ENCODE data around the gene BRI3BP.
A peak's percentile ranks its signal among the peaks of the same experiment; 100 is the strongest.
"Not testable (repeated sequence)": the region's sequence is repeated elsewhere in the genome, so short reads cannot be mapped to it uniquely, and the experiment has no call there.

The BRI3BP gene

DNA sequence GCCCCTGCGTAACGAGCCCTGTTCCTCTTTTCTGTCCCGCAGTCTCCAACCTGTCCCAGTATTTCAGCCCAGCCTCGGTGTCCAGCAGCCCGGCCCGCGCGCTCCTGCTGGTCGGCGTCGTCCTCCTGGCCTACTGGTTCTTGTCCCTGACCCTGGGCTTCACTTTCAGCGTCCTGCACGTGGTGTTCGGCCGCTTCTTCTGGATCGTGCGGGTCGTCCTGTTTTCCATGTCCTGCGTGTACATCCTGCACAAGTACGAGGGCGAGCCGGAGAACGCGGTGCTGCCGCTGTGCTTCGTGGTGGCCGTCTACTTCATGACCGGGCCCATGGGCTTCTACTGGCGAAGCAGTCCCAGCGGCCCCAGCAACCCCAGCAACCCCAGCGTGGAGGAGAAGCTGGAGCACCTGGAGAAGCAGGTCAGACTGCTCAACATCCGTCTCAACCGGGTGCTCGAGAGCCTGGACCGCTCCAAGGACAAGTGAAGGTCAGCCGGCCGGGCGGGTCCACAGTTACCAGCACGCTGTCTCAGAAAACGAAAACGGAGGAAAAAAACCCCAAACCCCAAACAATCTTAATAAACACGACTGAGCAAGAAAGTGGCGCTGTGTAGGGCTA lies 31.6 kb downstream of the BRI3BP start:
- no peak for DNase-seq

DNA sequence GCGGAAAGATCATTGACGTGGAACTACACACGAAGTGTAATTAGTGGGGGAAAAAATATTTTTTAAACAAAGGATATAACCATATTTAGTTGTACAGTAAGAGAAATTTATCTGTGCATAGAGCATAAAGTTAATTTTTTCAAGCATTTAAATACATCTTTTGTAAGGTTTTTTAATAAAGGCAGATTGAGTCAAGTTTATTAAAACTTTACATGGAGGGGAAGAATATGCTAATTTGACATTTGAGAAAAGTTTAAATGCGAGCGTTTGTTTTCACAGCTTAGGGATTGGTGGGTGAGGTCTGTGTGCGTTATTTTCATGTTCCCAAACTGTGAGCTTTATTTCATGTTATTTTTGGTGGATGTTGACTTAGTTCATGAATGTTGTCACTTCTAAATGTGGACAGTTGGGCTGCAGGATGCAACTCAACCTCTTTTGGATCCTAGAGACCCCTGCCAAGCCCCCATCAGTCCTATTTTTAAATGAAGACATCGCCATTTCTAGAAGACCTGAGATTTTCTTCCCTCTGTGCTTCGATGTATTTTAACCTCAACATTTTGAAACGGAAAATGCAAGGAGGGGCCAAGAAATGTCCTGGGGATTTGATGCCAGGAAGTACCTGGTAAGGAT lies 32.3 kb downstream of the BRI3BP start:
- DNase-seq = no peak

DNA sequence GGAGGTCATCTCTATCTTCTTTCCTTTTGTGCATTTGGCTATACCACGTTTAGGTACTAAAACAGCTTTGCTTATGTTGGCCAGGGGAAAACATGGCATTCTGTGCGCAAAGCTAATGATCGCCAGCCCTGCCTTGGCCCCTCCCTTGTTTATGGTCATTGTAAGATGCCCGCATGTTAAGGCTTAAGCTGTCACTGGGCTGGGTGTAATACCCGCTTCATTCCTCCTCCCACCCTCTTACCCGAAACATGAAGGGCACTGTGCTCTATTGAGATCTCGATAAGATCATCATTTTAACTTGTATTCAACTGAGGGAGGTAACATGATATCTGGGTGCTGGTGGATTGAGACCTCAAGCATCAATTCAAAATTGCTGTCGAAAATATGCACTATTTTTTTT lies 34.7 kb downstream of the BRI3BP start:
- DNase-seq = no peak

DNA sequence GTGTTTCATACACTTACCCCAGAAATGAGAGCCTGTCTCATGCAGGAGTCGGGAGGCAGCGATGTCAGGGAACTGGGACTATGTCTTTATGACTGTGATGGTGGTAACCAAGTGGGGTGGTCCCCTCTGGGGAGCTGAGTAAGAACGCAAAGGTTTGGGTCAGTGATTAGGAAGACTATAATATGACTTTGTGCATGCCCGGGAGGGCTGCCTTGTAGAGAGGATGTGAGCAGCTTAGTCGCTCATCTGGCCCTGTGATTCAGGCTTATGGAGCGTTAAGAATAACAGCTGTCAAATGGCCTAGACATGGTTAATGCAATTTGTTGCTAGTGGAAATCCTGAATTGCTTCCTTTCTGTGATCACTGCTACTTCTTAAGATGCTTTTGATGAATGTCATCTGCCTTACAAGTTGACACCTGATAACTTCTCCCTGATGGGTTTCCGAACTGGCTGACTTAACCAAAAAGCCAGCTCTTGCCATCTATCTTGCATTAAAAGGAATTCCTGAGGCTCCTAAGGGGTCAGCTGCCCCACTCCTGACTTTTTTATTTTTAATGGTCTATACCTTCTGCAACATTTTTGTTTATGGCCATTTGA lies 36.4 kb downstream of the BRI3BP start:
- DNase-seq = peak; percentile 7

DNA sequence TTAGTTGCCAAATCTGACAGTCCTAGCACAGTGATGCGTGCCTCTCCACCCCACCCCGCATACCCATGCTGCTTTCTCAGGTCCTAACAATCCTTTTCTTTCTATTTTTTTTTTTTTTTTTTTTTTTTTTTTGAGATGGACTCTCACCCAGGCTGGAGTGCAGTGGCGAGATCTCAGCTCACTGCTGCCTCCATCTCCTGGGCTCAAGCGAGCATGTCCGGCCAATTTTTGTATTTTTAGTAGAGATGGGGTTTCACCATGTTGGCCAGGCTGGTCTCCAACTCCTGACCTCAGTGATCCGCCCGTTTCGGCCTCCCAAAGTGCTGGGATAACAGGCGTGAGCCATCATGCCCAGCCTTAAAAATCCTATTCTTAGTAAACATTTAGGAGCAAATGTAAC lies 38.0 kb downstream of the BRI3BP start:
- not testable (repeated sequence) for DNase-seq

DNA sequence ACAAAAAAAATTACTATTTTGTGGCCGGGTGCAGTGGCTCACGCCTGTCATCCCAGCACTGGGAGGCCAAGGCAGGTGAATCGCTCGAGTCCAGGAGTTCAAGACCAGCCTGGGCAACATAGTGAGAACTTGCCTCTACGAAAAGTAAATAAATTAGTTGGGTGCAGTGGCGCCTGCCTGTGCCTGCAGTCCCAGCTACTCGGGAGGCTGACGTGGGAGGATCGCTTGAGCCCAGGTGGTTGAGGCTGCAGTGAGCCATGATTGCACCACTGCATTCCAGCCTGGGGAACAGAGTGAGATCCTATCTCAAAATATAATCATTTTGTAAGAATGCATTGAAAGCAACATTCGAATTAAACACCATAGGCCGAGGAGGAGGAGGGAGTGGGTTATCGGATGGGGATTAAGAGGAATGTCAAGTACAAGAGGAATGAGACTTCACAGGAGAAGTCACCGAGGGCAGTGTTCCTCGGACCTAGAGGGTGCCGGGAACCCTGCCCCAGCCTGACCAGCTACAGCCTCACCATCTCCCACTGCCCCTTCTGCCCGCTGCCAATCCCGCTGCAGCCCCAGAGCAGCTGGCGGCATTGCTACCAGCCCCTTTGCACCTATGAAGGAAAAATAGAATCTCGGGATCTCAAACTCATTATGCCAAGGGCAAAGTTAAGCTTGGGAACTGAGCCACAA lies 39.2 kb downstream of the BRI3BP start:
- no peak for DNase-seq

DNA sequence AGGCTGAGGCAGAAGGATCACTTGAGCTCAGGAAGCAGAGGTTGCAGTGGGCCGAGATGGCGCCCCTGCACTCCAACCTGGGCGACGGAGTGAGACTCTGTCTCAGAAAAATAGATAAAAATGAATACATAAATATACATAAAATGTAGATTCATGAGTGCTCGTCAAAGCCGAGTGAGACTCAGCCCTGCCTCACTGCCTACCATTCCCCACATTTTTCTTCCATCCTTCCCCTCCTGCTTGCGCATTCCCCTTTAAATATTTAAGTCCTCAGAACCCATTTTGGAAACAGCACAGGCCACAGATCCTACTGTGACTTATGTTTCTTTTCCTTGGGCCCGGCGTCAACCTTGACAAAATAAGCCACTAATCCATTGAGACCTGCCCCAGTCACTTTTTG lies 39.8 kb downstream of the BRI3BP start:
- DNase-seq = no peak

DNA sequence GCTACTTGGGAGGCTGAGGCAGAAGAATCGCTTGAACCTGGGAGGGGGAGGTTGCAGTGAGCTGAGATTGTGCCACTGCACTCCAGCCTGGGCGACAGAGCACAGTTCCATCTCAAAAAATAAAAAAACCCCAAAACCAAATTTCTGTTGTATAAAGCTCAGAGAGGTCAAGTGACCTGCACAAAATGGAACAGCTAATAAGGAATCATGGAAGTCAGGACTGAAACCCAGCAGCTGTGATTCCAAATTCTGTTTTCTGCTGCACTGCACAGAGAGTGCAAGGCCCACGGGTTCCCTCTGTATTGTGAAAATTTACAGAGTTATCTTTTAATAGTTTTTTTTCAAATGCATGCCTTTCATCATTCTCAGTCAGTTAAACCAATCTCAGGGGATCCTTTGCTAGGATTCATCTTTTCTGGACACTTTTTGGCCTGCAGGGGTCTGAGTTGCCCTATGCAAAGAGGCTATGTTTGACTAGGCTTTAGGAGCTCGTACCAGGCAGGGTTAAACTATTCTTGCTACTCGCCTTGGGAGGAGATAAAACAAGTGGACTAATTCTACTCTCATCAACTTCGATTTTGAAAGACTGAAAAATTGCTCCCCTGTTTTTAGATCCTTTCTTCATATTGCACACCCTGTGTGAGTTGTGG lies 45.7 kb downstream of the BRI3BP start:
- no peak for DNase-seq

DNA sequence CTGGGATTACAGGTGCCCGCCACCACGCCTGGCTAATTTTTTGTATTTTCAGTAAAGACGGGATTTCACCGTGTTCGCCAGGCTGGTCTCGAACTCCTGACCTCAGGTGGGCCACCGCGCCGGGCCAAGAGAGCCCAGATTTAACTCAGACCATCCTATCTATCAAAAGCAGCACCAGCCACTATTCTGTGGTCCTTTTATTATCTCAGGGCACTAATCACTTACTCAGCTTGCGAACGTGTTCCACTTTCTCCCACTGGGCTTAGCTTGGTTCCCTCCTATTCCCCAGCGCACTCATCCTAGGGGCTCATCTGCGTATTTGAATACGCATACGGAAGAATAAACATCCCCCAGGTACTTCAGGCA lies 55.6 kb downstream of the BRI3BP start:
- no peak for DNase-seq

DNA sequence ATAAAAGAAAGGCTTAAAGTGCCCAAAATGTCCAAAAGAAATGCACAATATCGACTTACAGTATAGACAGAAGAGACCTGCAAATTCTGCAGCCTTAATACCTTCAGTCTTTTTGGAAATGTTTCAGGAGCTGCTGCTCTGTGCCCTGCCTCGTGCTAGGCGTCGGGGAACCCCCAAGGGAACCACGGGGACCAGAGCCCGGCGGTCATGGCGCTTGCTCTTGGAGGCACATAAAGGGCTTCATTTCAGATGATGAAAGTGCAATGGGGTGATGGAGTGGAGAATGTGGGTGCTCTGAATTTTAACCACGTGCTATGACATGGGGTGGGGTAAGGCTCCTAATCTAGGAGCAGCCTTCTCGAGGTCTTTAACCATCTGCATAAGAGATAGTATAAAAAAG lies 57.0 kb downstream of the BRI3BP start:
- no peak for DNase-seq

DNA sequence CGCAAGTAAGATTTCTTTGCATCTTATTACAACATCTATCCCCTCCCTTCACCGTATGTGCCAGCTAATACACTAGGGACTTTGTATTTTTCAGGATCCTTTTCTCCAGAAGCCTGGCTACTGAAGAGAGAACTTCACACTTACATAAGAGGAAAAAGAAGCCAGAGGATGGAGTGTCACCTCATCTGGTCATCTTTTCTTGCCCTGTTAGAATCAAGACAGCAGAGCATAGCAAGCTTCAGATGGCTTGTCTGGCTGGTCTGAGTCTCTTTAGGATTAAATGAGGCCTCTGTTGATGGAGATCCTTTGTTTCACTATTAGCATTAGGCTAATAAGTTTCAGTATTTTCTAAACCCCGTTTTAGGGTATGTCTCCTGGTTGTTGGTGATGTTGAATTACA lies 57.4 kb downstream of the BRI3BP start:
- DNase-seq = no peak

DNA sequence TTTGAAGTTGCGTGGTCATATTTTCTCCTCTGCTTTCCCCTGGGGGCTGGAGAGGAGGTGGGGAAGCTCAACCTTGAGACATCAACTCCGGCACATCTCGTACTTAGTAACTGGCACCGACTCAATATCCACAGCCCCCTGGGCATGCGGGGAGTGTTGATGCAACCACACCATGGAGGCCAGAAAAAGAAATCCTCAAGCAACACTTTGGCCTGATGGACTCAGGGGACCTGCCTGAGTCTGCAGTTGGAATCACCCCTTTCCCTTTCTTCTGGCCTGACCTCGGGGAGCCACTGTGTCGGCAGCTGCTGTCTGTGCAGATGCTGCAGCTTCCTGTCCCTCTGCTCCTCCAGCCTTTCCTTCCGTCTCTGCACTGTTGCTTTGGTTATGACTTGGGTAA lies 60.4 kb downstream of the BRI3BP start:
- DNase-seq = no peak

DNA sequence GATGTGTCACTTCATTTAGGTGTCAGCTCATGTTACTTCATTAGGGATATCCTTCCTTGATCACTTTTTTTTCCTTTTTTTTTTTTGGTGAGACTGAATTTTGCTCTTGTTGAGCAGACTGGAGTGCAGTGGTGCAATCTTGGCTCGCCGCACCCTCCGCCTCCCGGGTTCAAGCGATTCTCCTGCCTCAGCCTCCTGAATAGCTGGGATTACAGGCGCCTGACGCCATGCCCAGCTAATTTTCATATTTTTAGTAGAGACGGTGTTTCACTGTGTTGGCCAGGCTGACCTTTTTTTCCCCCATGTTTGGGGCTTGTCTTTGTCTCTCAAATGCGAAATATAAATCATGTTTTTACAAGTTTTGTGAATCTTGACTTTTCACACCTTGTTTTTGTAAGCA lies 62.1 kb downstream of the BRI3BP start:
- no peak for DNase-seq

DNA sequence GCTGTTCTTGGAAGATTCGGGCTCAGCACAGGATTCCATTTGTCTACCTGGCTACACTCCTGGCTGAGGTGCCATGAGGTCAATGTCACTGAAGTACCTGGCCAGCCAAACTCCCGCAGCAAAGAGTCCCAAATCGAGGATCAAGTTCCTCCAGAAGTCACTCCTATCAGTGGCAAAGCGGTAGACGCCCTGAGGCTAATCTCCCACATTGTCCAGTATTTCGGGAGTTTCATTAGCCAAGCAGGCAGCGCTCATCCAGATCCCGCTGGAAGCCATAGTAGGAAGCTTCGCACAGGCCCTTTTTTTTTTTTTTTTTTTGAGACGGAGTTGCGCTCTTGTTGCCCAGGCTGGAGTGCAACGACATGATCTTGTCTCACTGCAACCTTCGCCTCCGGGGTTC lies 62.9 kb downstream of the BRI3BP start:
- no peak for DNase-seq

DNA sequence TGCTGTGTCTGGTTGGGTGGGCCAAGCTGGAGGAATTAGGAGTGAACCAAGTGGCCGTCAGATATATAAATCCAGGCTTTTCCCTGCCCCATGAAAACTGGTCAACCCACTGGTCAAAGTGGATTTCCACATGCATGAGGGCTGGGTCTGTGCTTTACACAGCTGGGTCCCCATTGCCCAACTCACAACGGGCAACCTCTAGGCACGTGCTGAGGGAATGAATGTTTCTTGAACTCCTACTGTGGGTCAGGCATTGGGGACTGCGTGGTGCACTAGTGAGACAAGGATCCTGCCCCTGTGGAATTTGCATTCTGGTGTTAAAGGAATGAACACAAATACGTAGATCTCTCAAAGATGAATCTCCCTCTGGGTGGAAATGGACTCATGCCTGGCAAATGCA lies 64.3 kb downstream of the BRI3BP start:
- no peak for DNase-seq

DNA sequence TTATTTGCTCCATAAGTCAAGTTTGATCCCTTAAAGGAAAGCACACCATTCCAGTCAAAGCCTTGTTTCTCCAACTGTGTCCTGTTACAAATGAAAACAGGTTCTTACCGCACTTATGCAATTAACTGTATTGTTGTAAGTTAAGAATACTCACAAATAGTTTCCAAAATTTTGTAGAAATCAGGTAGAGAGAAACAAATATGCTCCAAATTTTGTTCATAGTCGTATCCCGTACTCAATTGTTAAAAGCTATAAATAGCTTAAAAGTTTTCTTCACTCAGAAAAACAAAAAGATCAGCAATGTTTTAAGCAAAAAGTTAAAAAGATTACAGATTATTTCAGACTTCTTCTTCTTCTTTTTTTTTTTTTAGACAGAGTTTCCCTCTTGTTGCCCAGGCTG lies 67.8 kb downstream of the BRI3BP start:
- DNase-seq = no peak

DNA sequence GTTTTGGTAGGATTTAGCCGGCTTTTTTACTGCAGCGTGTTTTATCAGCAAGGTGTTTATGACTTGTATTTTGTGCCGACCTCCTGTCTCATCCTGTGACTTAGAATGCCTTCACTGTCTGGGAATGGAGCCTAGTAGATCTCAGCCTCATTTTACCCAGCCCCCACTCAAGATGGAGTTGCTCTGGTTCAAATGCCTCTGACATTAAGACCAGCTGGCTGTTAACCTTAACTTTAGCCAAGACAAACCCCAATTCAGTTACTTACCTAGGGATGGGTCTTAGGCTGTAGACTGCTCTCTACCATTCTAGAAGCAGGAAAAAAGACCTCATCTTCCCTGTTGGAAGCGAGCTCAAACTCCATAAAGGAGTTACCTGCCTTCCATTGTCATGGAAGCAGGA lies 70.1 kb downstream of the BRI3BP start:
- not testable (repeated sequence) for DNase-seq

DNA sequence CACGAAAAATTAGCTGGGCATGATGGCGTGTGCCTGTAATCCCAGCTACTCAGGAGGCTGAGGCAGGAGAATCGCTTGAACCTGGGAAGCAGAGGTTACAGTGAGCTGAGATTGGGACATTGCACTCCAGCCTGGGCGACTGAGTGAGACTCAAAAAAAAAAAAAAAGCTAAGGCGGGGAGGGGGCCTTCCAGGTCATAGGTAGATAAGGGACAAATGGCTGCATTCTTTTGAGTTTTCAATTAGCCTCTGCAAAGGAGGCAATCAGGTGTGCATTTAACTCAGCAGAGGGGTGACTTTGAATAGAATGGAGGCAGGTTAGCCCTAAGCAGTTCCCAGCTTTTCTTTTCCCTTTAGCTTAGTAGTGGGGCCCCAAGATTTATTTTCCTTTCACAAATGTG lies 71.0 kb downstream of the BRI3BP start:
- DNase-seq = no peak

DNA sequence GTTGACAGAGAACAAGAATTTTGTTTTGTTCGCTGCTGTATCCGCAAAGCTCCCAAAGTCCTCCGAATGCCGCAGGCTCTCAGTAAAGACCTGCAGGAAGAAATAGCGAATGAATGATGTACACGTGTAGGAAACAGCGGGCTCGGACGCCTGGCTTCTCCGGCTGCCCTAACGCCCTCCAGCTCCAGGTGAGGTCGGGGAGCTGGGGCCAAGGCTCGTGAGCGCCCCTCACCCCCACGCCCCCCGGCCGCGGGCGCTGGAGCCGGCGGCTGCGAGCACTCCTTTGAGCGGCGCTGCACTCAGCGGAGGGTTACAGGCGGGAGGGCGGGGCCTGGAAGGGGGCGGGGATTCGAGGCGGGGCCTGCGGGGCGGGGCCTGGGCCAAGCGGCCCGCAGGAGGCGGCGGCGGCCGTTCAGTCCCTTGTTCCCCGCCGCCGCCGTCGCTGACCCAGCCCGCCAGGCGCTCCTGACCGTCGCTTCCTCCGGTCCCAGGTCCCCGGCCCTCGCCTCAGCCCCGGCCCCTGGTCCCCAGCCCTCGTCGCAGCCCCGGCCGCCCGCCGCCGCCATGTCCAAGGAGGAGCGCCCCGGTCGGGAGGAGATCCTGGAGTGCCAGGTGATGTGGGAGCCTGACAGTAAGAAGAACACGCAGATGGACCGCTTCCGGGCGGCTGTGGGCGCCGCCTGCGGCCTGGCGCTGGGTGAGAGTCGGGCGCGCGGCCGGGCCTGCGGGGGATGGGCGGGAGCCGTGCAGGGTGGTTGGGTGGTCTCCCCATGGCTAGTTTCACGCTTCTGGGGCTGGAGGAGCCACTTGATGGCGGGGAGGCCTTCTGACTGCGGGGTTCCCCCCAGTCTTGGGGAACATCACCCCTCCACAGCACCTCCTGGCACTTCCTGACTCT lies 71.8 kb downstream of the BRI3BP start, which contains the start of gene AACS:
Gene AACS (plus strand): TSS at position 415 of the 898 bp plus-strand sequence. CDS start 150 bp downstream, at position 565.
- DNase-seq = peak; percentile 69

DNA sequence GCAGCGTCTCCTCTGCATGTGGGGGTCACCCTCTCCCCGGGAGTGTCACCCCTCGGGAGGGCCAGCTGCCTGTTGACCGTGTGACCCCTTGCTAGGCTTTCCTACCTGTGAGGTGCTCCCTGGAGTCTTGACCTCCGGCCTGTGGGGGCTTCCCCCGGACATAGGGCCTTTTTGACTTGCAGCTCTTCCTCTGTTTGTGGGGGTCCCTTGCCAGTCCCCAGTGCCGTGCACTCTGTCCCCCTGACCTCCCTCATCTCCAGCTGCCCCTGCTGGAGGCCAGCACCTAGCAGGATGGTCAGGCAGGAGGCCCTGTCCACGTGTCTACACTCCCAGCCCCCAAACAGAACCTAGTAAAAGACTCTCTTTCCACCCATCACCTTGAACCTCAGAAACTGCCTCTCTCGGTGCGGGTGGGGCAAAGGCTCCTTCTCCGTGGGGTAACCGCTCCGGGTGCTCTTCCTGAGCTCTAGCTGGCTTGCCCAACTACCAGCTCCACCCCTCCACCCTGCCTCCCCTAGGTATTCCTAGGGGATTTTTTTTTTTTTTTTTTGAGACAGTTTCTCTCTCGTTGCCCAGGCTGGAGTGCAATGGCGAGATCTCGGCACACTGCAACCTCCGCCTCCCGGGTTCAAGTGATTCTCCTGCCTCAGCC lies 72.6 kb downstream of the BRI3BP start:
- no peak for DNase-seq

DNA sequence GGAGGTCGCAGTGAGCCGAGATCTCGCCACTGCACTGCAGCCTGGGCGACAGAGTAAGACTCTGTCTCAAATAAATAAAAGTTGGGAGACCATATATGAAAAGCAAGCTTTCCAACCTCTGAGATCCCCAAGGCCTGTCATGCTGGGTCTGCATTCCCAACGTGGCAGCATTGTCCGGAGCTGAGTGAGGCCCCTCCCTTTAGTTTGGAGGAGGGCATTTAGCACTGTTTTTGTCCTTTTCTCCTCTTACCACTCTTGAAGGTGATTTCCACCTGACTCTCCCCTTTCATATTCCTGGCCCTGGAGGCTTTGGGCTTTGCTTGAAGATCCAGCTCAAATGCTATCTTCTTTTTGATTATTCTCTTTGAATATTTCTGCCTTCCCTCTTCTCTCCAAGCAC lies 74.9 kb downstream of the BRI3BP start:
- no peak for DNase-seq

DNA sequence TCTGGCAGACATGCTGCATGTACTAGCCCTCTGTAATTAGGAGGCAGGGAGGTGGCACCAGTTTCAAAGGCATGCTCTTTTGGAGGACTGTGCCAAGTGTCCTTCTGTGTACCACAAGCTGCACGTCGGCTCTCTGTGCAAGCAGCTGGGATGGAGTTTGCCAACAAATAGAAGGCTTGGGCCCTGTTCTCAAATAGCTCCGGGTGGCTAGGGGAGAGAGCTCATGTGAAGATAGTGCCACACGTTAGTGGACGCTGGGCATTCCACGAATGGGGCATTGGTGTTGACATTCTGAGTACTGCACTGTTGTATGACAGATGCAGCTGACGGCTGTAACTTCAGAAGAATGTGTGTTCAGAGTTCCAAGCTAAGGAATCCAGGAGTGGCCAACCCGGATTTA lies 76.2 kb downstream of the BRI3BP start:
- no peak for DNase-seq
